Pons (tissue), 1 donor: ENCODE results near the gene BDNF.
"Not testable (repeated sequence)": the region's sequence is repeated elsewhere in the genome, so short reads cannot be mapped to it uniquely, and the experiment has no call there.

Experiments used
- DNase-seq: peaks from one replicate; pipeline ENCODE4 v3.0.0-alpha.2; 2016; ENCODE audit warnings: low spot score

Gene BDNF

GRCh38 chr11:27700351-27701301 lies at the start of gene BDNF:
Gene BDNF (minus strand): TSS chr11:27700455. CDS start chr11:27658564, 41,891 bp downstream.
- no peak for DNase-seq

GRCh38 chr11:27740362-27741013 lies 40.2 kb upstream of the BDNF start:
- no peak for DNase-seq

- no peak for DNase-seq
Observed at GRCh38 chr11:27735281-27735680, 35.0 kb upstream of the BDNF start.

- not testable (repeated sequence) for DNase-seq
Observed at GRCh38 chr11:27731803-27732202, 31.5 kb upstream of the BDNF start.

GRCh38 chr11:27726981-27727380 lies 26.7 kb upstream of the BDNF start:
- no peak for DNase-seq

GRCh38 chr11:27723687-27724086 lies 23.4 kb upstream of the BDNF start:
- no peak for DNase-seq

GRCh38 chr11:27722953-27723344 lies 22.7 kb upstream of the BDNF start:
- no peak for DNase-seq

- DNase-seq = no peak
Observed at GRCh38 chr11:27722117-27722952, 22.1 kb upstream of the BDNF start.

- DNase-seq = no peak
Observed at GRCh38 chr11:27721264-27722116, 21.2 kb upstream of the BDNF start.

- DNase-seq = no peak
Observed at GRCh38 chr11:27720277-27720830, 20.1 kb upstream of the BDNF start.

GRCh38 chr11:27719546-27719925 lies 19.3 kb upstream of the BDNF start:
- DNase-seq = no peak

- DNase-seq = no peak
Observed at GRCh38 chr11:27718863-27719545, 18.7 kb upstream of the BDNF start.

- no peak for DNase-seq
Observed at GRCh38 chr11:27718346-27718862, 18.1 kb upstream of the BDNF start.

GRCh38 chr11:27717801-27718229 lies 17.6 kb upstream of the BDNF start:
- no peak for DNase-seq

- DNase-seq = no peak
Observed at GRCh38 chr11:27717377-27717776, 17.1 kb upstream of the BDNF start.

GRCh38 chr11:27716835-27717234 lies 16.6 kb upstream of the BDNF start:
- no peak for DNase-seq

- no peak for DNase-seq
Observed at GRCh38 chr11:27716216-27716615, 16.0 kb upstream of the BDNF start.

- no peak for DNase-seq
Observed at GRCh38 chr11:27711725-27712124, 11.5 kb upstream of the BDNF start.

GRCh38 chr11:27710536-27710935 lies 10.3 kb upstream of the BDNF start:
- no peak for DNase-seq

GRCh38 chr11:27707676-27708075 lies 7.4 kb upstream of the BDNF start:
- DNase-seq = no peak
